IPS-18a (cell line): Measurements from ENCODE around the gene MYO1E.

ENCODE experiments used
- H3K27ac ChIP-seq: one replicate; pipeline ENCODE4 v1.5.1; 2013; ENCODE audit warnings: low read length
- H3K27me3 ChIP-seq: one replicate; pipeline ENCODE4 v1.6.1; 2013; ENCODE audit warnings: mild to moderate bottlenecking, low read length; ENCODE audit not compliant: control insufficient read depth, insufficient read depth
- H3K36me3 ChIP-seq: one replicate; pipeline ENCODE4 v1.6.1; 2013; ENCODE audit warnings: low read depth, low read length; ENCODE audit not compliant: control insufficient read depth
- H3K4me1 ChIP-seq: one replicate; pipeline ENCODE4 v1.6.1; 2013; ENCODE audit warnings: low read depth, low read length; ENCODE audit not compliant: control insufficient read depth
- H3K4me3 ChIP-seq: one replicate; pipeline ENCODE4 v1.5.1; 2013; ENCODE audit warnings: low read length
- H3K9ac ChIP-seq: one replicate; pipeline ENCODE4 v1.6.1; 2013; ENCODE audit warnings: mild to moderate bottlenecking, low read length, moderate library complexity
- H3K9me3 ChIP-seq: one replicate; pipeline ENCODE4 v1.6.1; 2013; ENCODE audit warnings: low read depth, low read length; ENCODE audit not compliant: control insufficient read depth

The MYO1E gene

DNA sequence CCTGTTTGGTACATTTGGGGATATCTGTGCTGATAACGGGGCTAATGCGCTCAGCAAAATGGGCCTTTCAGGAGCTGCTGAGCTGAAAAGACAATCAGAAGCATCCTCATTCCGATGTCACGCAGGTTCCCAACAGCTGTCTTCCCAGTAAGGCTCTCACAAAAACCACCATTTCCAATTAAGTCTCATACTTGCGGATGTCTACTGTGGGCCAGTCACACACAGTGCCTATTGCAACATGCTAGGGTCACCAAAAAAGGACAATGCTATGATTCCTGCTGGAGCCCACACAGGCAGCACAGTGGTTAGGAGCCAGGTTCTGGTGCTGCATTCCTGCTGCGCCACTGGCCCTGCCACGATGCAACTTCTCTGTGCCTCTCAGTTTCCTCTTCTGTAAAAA is 182.4 kb downstream of the MYO1E start:
- no peaks in the 10 kb centered on the region for H3K27me3 ChIP-seq
- H3K4me1 ChIP-seq: no peaks in the 10 kb centered on the region
- H3K36me3 ChIP-seq: peaks cover 45% of the 10 kb centered on the region
- H3K27ac ChIP-seq: no peak overlapping the region
- no peak overlapping the region for H3K9ac ChIP-seq
- H3K4me3 ChIP-seq: no peak overlapping the region
- no peaks in the 10 kb centered on the region for H3K9me3 ChIP-seq

DNA sequence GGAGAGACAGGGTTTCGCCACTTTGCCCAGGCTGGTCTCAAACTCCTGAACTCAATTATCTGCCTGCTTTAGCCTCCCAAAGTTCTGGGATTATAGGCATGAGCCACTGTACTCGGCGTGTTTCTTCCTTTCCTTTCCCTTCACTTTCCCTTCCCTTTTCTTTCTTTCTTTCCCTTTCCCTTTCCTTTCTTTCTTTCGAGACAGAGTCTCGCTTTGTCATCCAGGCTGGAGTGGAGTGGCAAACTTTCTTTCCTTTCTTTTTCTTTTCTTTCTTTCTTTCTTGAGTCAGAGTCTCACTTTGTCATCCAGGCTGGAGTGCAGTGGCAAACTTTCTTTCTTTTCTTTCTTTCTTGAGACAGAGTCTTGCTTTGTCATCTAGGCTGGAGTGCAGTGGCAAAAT is 183.4 kb downstream of the MYO1E start:
- H3K27me3 ChIP-seq: no peaks in the 10 kb centered on the region
- H3K9me3 ChIP-seq: no peaks in the 10 kb centered on the region
- no peak overlapping the region for H3K9ac ChIP-seq
- no peaks in the 10 kb centered on the region for H3K4me1 ChIP-seq
- no peak overlapping the region for H3K4me3 ChIP-seq
- H3K36me3 ChIP-seq: peaks cover 34% of the 10 kb centered on the region
- H3K27ac ChIP-seq: no peak overlapping the region

DNA sequence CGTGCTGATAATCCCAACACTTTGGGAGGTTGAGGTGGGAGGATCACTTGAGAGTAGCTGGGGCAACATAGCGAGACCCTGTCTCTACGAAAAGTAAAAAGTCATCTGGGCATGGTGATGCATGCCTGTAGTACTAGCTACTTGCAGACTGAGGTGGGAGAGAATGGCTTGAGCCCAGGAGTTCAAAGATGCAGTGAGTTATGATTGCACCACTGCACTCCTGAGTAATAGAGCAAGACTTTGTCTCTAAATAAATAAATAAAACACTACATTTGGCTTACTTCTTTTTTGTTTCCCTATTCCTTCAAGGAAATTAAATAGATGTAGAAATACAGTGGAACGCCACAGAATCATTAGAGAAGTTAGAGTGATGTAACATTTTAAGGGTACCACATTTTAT is 186.2 kb downstream of the MYO1E start:
- H3K9me3 ChIP-seq: no peaks in the 10 kb centered on the region
- H3K27me3 ChIP-seq: no peaks in the 10 kb centered on the region
- peaks cover 16% of the 10 kb centered on the region for H3K36me3 ChIP-seq
- H3K4me3 ChIP-seq: no peak overlapping the region
- H3K4me1 ChIP-seq: no peaks in the 10 kb centered on the region
- no peak overlapping the region for H3K9ac ChIP-seq
- no peak overlapping the region for H3K27ac ChIP-seq

DNA sequence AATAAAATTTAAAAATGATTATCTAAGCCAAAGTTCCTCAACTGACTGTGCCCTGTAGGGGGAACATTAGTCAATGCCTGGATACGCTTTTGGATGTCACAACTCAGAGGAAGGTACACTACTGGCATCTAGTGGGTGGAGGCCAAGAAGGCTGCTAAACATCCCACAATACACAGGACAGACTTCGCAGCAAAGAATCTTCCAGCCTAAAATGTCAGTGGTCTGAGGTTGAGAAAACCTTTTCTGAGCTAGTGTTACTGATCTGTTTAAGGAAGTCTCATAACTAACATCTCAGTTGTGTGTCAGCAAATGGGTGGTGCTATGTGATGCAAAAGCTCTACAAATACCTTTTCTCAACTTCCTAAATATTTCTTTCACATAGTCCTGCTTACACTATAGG is 186.9 kb downstream of the MYO1E start:
- no peak overlapping the region for H3K4me3 ChIP-seq
- H3K9ac ChIP-seq: no peak overlapping the region
- H3K27me3 ChIP-seq: no peaks in the 10 kb centered on the region
- H3K36me3 ChIP-seq: peaks cover 15% of the 10 kb centered on the region
- no peaks in the 10 kb centered on the region for H3K4me1 ChIP-seq
- H3K27ac ChIP-seq: no peak overlapping the region
- no peaks in the 10 kb centered on the region for H3K9me3 ChIP-seq

DNA sequence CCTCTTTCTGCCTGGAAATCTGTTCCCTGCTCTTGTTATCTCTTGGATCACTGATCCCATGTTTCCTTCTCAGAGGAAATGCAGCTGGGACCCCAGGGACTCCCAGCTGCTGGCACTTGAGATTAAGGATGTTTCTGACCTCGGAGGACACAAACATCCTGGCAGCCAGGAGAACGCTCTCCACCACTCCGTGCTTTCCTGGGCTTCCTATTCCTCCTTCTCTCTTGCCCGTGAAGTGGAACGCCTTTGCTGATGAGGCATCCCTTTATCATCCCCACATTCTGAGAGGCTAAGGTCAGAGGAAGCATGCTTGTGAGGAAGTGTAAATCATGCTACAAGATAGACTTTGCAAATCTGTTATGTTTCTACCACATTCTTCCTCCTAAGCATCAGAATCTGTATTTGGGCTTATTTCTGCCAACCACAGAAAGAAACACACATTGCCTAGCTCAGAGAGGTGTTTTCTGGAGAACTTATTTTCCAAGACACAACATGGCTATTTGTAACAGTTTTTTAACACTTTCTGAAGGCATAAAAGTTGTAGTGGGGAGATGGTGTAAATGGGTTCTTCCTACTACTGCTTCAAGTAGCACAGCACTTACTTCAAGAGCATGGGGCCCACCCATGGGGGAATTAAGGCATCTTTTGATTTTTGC is 191.6 kb downstream of the MYO1E start:
- Histone ChIP-seq H3K9me3 (no peaks in the 10 kb centered on the region), H3K27me3 (no peaks in the 10 kb centered on the region), H3K36me3 (peaks cover 6% of the 10 kb centered on the region), H3K4me1 (no peaks in the 10 kb centered on the region), H3K27ac (no peak overlapping the region), H3K4me3 (no peak overlapping the region), H3K9ac (no peak overlapping the region)

DNA sequence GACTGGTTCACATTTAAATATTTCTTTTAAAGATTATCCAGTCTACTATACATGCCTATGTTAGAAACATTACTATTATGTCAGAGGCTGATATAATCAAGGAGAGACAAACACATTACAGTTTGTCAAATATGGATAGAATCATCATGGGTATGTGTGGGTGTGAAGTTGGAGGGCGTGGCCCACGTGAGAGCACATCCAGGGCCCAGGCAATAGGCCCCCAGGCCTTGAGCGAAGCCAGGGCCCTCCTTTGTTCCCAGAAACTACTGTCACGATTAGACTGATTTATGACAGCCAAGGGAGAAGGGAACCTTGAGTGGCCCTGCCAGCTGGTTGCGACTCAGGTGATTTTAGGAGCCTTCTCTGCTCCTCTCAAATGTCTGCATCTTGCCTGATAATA is 193.0 kb downstream of the MYO1E start:
- Histone ChIP-seq H3K9me3 (no peaks in the 10 kb centered on the region), H3K27me3 (no peaks in the 10 kb centered on the region), H3K36me3 (peaks cover 6% of the 10 kb centered on the region), H3K4me1 (no peaks in the 10 kb centered on the region), H3K9ac (no peak overlapping the region), H3K4me3 (no peak overlapping the region), H3K27ac (no peak overlapping the region)

DNA sequence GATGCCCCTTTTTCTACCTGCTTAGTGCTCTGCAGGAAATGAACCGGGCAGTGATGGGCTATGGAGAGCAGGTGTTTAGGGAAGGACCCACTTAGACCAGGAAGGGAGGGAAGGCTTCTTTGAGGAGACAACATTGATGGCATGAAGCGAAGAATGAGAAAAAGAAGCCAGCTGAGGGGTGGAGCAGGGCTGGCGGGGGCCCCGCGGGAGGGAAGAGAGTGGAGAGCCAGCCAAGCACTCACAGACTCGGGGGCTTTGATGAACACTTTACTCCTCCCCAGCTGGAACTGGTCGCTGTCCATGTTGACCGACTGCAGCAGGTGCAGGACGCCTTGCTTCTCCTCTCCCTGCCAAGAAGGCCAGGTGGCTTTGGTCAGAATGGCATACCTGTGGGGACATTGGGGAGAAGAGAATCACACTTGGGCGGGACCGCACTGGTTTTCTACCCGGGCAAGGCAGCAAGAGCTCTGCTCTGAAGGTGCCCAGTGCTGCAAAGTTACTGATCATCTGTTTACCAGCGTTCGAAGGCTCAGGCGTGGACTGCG is 194.4 kb downstream of the MYO1E start:
- no peaks in the 10 kb centered on the region for H3K27me3 ChIP-seq
- H3K9me3 ChIP-seq: no peaks in the 10 kb centered on the region
- peaks cover 14% of the 10 kb centered on the region for H3K36me3 ChIP-seq
- H3K9ac ChIP-seq: no peak overlapping the region
- no peak overlapping the region for H3K4me3 ChIP-seq
- no peak overlapping the region for H3K27ac ChIP-seq
- no peaks in the 10 kb centered on the region for H3K4me1 ChIP-seq

DNA sequence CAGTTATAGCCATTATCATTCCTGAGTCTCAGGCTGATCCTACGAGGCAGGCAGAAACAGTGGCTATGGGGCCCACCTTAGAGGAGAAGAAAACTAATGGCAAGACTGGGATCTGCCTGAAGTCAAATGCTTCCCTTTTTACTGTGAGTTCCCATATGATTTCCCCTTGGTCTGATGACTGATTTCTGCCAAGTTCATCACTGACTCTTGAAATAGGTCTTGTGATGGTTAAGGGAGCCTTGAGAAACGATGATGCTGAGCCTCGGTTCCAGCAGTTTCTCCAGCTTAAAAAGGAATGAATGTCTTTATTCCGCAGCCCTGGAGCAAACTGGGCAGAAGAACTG is 195.4 kb downstream of the MYO1E start:
- H3K9me3 ChIP-seq: no peaks in the 10 kb centered on the region
- no peaks in the 10 kb centered on the region for H3K27me3 ChIP-seq
- H3K9ac ChIP-seq: no peak overlapping the region
- no peaks in the 10 kb centered on the region for H3K4me1 ChIP-seq
- peaks cover 18% of the 10 kb centered on the region for H3K36me3 ChIP-seq
- H3K27ac ChIP-seq: no peak overlapping the region
- H3K4me3 ChIP-seq: no peak overlapping the region

DNA sequence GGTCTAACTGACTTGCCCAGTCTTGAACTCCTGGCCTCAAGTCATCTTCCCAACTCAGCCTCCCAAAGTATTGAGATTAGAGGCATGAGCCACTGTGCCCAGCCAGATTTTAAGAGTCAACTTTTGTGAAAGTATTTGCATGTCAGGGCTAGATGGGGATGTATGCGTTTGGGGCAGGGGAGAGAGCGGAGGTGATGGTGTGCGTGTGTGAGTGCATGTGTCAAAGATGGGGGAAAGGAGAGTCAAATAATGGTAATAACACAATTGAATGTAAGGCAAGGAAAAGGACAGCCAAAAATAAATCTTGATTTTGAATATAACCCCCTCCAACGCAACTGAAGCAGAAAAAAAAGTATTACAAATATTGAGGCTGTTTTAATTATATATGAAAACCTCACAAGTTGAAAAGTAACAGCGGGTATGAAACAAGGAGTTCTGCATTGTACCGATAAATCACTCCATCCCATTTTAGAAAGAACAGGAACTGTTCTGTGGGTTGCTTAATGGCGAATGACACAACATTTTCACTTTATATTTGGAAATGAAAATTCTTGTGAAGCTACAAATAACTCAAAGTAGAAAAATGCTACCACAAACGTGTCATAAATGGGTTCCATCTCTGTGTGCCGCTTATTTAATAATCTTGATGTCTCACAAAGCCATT is 195.9 kb downstream of the MYO1E start:
- Histone ChIP-seq H3K4me1 (no peaks in the 10 kb centered on the region), H3K9ac (no peak overlapping the region), H3K36me3 (peaks cover 18% of the 10 kb centered on the region), H3K4me3 (no peak overlapping the region), H3K27me3 (no peaks in the 10 kb centered on the region), H3K27ac (no peak overlapping the region), H3K9me3 (no peaks in the 10 kb centered on the region)

DNA sequence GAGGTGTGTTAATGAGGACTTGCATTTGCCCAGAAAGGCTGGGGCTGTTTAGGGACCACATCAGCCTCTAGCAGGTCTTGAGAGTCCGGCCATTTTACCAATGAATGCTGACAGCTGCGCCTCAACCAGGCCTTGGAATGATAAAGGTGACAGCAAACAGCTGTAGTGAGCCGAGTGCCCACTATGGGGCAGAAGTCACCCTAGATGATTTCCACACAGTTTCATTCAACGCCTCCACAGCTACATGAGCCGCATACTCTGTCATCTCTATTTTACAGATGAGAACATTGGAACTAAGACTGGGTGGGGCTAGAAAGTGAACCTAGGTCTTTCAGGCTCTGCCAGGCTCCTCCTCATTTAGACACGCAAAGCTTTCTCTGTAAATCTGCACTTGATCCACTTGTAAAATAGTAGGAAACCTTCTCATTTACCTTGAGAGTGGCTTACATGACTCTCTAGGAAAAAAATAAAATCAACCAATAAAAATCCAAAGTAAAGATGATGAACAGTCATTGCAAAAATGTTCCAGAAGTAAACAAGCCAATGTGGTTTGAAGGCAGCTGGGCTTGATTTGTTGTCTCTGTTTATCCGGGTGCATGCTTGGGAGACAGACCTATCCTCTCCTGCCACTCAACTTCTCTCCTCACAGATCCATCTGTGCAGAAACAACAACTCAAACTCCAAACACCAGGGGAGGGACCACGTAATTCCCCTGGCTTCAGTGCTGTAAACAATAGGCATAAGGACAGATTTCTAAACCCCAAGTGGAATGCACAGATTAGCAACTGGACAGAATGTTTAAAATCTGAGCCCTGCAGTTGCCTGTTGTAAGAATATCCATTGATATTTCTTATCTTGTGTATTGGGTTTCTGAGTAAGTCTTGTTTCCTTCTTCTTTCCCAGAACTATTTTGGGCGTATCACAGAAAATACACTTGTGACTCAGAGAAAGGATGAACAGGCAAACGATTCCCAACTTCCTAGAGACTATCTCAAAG is 197.5 kb downstream of the MYO1E start:
- no peaks in the 10 kb centered on the region for H3K27me3 ChIP-seq
- no peaks in the 10 kb centered on the region for H3K4me1 ChIP-seq
- H3K36me3 ChIP-seq: peaks cover 23% of the 10 kb centered on the region
- H3K4me3 ChIP-seq: no peak overlapping the region
- no peaks in the 10 kb centered on the region for H3K9me3 ChIP-seq
- H3K9ac ChIP-seq: no peak overlapping the region
- no peak overlapping the region for H3K27ac ChIP-seq

DNA sequence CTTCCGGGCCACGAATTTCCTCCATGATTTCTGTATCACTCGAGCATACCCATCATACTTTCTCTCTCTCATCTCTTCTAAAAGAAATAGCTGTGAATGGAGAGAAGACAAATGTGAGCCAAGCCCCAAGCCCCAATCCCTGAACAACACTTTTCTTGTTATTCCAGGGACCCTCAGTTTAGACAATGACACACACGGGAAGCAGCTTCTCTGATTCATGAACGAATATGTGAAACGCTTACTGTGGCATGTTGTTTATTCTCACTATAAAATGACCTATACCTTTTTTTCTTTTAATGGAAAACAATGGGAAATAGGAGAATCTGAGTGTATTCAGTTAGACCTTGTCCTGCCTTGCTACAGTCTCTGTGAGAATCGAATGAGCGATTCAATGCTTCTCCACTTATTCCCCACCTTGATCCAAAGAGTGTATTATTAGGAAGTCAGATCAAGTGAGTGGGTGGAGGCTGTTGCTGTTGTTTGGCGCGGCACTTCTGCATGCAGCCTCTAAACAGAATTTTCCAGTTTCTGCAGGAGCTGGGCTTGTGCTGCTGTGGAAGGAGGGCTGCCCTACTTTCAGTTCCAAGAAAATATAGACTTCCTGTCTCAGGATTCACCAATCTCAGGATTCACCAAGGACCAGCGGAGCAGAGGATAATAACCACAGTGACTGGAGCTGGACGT is 198.4 kb downstream of the MYO1E start:
- H3K4me3 ChIP-seq: no peak overlapping the region
- no peaks in the 10 kb centered on the region for H3K27me3 ChIP-seq
- H3K27ac ChIP-seq: no peak overlapping the region
- H3K4me1 ChIP-seq: no peaks in the 10 kb centered on the region
- H3K9ac ChIP-seq: no peak overlapping the region
- peaks cover 29% of the 10 kb centered on the region for H3K36me3 ChIP-seq
- H3K9me3 ChIP-seq: no peaks in the 10 kb centered on the region
